Keratinocyte (primary cell): Measurements from ENCODE around the gene RAD51. TPM values are rescaled to one million over a fixed set of nuclear protein-coding genes. Genes with fewer than 3 reads are reported as not detected.

Experiments used
- DNase-seq: peaks from one replicate; pipeline ENCODE4 v3.0.0-alpha.2; 2011; ENCODE audit warnings: low read depth, missing footprints, low spot score
- FAIRE-seq: peaks from 2 replicates; lab custom pipeline; 2011; peaks lifted over from hg19 to GRCh38; lab: Jason Lieb, UNC
- H2AFZ ChIP-seq: 2 replicates; pipeline ENCODE4 v1.6.0; 2012; ENCODE audit warnings: low read length, control low read depth, inconsistent platforms; ENCODE audit not compliant: control insufficient read depth
- H3K27ac ChIP-seq: 2 replicates; pipeline ENCODE4 v1.5.1; 2011; ENCODE audit warnings: low read length; ENCODE audit not compliant: control insufficient read depth, insufficient read depth
- H3K27me3 ChIP-seq: 3 replicates; pipeline ENCODE4 v1.6.0; 2011; ENCODE audit warnings: low read length; ENCODE audit not compliant: control insufficient read depth, insufficient read depth; ENCODE audit errors: extremely low read depth
- H3K36me3 ChIP-seq, 2 experiments: 2 replicates in 1 of 2; 3 replicates in 1 of 2; pipeline ENCODE4 v1.5.1; 2011; ENCODE audit warnings: low read length in 2 of 2, mild to moderate bottlenecking in 1 of 2; ENCODE audit not compliant: control insufficient read depth in 2 of 2, insufficient read depth in 2 of 2; ENCODE audit errors: extremely low read depth in 1 of 2
- H3K4me1 ChIP-seq: 3 replicates; pipeline ENCODE4 v1.5.1; 2011; ENCODE audit warnings: low read length; ENCODE audit not compliant: control insufficient read depth, insufficient read depth; ENCODE audit errors: extremely low read depth
- H3K4me2 ChIP-seq: 3 replicates; pipeline ENCODE4 v1.6.0; 2011; ENCODE audit warnings: low read depth, low read length; ENCODE audit not compliant: control insufficient read depth, insufficient read depth; ENCODE audit errors: extremely low read depth
- H3K4me3 ChIP-seq, 3 experiments: fragments of 200-600 bp in 1 of 3; sonication (generic) in 1 of 3; 2 replicates in 2 of 3; 3 replicates in 1 of 3; pipeline ENCODE4 v1.5.1; 2011 to 2016; ENCODE audit warnings: low read length in 3 of 3, mild to moderate bottlenecking in 3 of 3, control low read depth in 2 of 3, inconsistent platforms in 1 of 3, low read depth in 1 of 3, mixed read lengths in 1 of 3, mixed run types in 1 of 3, moderate library complexity in 1 of 3; ENCODE audit not compliant: control insufficient read depth in 2 of 3, insufficient read depth in 2 of 3; ENCODE audit errors: extremely low read depth in 1 of 3
- H3K79me2 ChIP-seq: 2 replicates; pipeline ENCODE4 v1.6.0; 2012; ENCODE audit warnings: low read length; ENCODE audit not compliant: control insufficient read depth, insufficient read depth
- H3K9ac ChIP-seq: 3 replicates; pipeline ENCODE4 v1.6.0; 2011; ENCODE audit warnings: low read length; ENCODE audit not compliant: control insufficient read depth, insufficient read depth; ENCODE audit errors: extremely low read depth
- H3K9me1 ChIP-seq: 3 replicates; pipeline ENCODE4 v1.6.0; 2011; ENCODE audit warnings: low read length; ENCODE audit not compliant: control insufficient read depth, insufficient read depth; ENCODE audit errors: extremely low read depth
- H3K9me3 ChIP-seq: 2 replicates; pipeline ENCODE4 v1.5.1; 2012; ENCODE audit warnings: low read depth, low read length; ENCODE audit not compliant: control insufficient read depth
- H4K20me1 ChIP-seq: 3 replicates; pipeline ENCODE4 v1.6.0; 2011; ENCODE audit warnings: low read length; ENCODE audit not compliant: control insufficient read depth, insufficient read depth; ENCODE audit errors: extremely low read depth
- CTCF ChIP-seq, 3 experiments: IDR thresholded peaks in 1 of 3; conservative IDR thresholded peaks in 1 of 3; optimal IDR thresholded peaks in 1 of 3; 2 replicates in 2 of 3; 3 replicates in 1 of 3; pipeline versions ENCODE3 to v1.5.1; 2011; ENCODE audit warnings: low read length in 3 of 3, mild to moderate bottlenecking in 3 of 3, moderate library complexity in 2 of 3, control low read depth in 1 of 3, inconsistent platforms in 1 of 3; ENCODE audit not compliant: insufficient read depth in 2 of 3; ENCODE audit errors: extremely low read depth in 1 of 3
- EZH2 ChIP-seq: IDR thresholded peaks from one replicate; pipeline ENCODE4 v1.6.1; 2012; ENCODE audit warnings: inconsistent platforms, mild to moderate bottlenecking, low read length, moderate library complexity
- dilution Hi-C: fragments of 300-500 bp; cut with MboI; formaldehyde crosslinking; loops from one replicate; pipeline ENCODE4 v1.7.0; 2020; ENCODE audit warnings: low sequenced_read_pairs; ENCODE audit not compliant: extremely low pct_ligation_motif_present
- polyA plus RNA-seq, 5 experiments: library from polyadenylated mRNA; depleted of rRNA in 3 of 5; stranded (reverse) in 3 of 5; stranded (forward) in 1 of 5; unstranded in 1 of 5; fragments of >200 nt; gene quantifications; 1 replicate in 1 of 5; 2 replicates in 3 of 5; 3 replicates in 1 of 5; pipeline versions ENCODE4 v1.2.1 to v1.2.3, GENCODE V29; 2011 to 2012; ENCODE audit warnings: missing spikeins in 2 of 5, low read depth in 1 of 5, low replicate concordance in 1 of 5

RAD51 gene
- polyA plus RNA-seq, 1 donor (not counting 4 experiments of a cell fraction or from before 2014, with no cell fraction given), result 6.9 TPM

- dilution Hi-C loops, result no loop called here
- Histone ChIP-seq H3K36me3 (peaks cover 14 to 43% of the 10 kb centered on the region in 2 experiments), H3K27ac (no peak overlapping the region), H3K4me3 (no peak overlapping the region), H3K9ac (no peak overlapping the region), H4K20me1 (no peaks in the 10 kb centered on the region), H3K9me1 (no peaks in the 10 kb centered on the region), H3K4me1 (peaks cover 11% of the 10 kb centered on the region), H3K4me2 (no peak overlapping the region), H3K9me3 (no peaks in the 10 kb centered on the region), H2AFZ (no peak overlapping the region), H3K27me3 (no peaks in the 10 kb centered on the region), H3K79me2 (peaks cover 34% of the 10 kb centered on the region)
- DNase-seq, result no peak
- no peak for TF ChIP-seq CTCF (optimal IDR thresholded peaks at IDR 0.05 in 1 of 3, IDR thresholded peaks at IDR 0.05 in 1 of 3, conservative IDR thresholded peaks at IDR 0.05 in 1 of 3; ENCODE audit: extremely low read depth in 1 of 3, insufficient read depth in 2 of 3, low read length in 3 of 3)
- FAIRE-seq, result no peak
Observed at GRCh38 chr15:40750885-40751284, 55.9 kb downstream of the RAD51 start.

- Histone ChIP-seq H3K9me1 (no peaks in the 10 kb centered on the region), H4K20me1 (no peaks in the 10 kb centered on the region), H3K4me3 (no peak overlapping the region), H3K9me3 (no peaks in the 10 kb centered on the region), H3K27me3 (no peaks in the 10 kb centered on the region), H3K27ac (no peak overlapping the region), H3K36me3 (peaks cover 14 to 38% of the 10 kb centered on the region in 2 experiments), H3K4me2 (no peak overlapping the region), H3K9ac (no peak overlapping the region), H2AFZ (no peak overlapping the region), H3K79me2 (peaks cover 34% of the 10 kb centered on the region), H3K4me1 (peaks cover 11% of the 10 kb centered on the region)
- TF ChIP-seq EZH2, result no peak
- no peak for TF ChIP-seq CTCF (optimal IDR thresholded peaks at IDR 0.05 in 1 of 3, IDR thresholded peaks at IDR 0.05 in 1 of 3, conservative IDR thresholded peaks at IDR 0.05 in 1 of 3; ENCODE audit: extremely low read depth in 1 of 3, insufficient read depth in 2 of 3, low read length in 3 of 3)
- dilution Hi-C loops, result no loop called here
- DNase-seq (no peak), FAIRE-seq (no peak)
Observed at GRCh38 chr15:40751745-40752144, 56.8 kb downstream of the RAD51 start.
